Activated CD4-positive, alpha-beta T cell treated with anti-CD3 and anti-CD28 coated beads, Interleukin-2, amount 10 ng/mL, durations not matched to agents 7 days and 5 days (primary cell): ENCODE measurements around the gene SLC35G1. TPM values are rescaled to one million over a fixed set of nuclear protein-coding genes. Genes with fewer than 3 reads are reported as not detected.

Source experiments
- CTCF ChIA-PET: fragments of 350-600 bp; sonication (Branson Sonifier 250); formaldehyde crosslinking; loops from one replicate; lab custom pipeline; 2021; ENCODE audit warnings: antibody characterized with exemption; lab: Charles Lee
- POLR2A ChIA-PET: fragments of 350-600 bp; sonication (Branson Sonifier 250); formaldehyde crosslinking; loops from one replicate; lab custom pipeline; 2021; ENCODE audit warnings: antibody characterized with exemption; lab: Charles Lee
- DNase-seq: peaks from one replicate; pipeline ENCODE4 v3.0.0-alpha.2; 2020
- H3K27ac Mint-ChIP-seq: one replicate; pipeline ENCODE4 v1.8.0; 2021; ENCODE audit warnings: mild to moderate bottlenecking, moderate library complexity, mixed read lengths
- H3K27me3 Mint-ChIP-seq: one replicate; pipeline ENCODE4 v1.8.0; 2021; ENCODE audit warnings: mixed read lengths
- H3K36me3 Mint-ChIP-seq: one replicate; pipeline ENCODE4 v1.8.0; 2021; ENCODE audit warnings: low read depth, mixed read lengths
- H3K4me1 Mint-ChIP-seq: one replicate; pipeline ENCODE4 v1.8.0; 2021; ENCODE audit warnings: mixed read lengths
- H3K4me3 Mint-ChIP-seq: one replicate; pipeline ENCODE4 v1.8.0; 2021; ENCODE audit warnings: mild to moderate bottlenecking, moderate library complexity, mixed read lengths
- H3K9me3 Mint-ChIP-seq: one replicate; pipeline ENCODE4 v1.8.0; 2021; ENCODE audit warnings: mixed read lengths
- total RNA-seq, 2 experiments: library from RNA; stranded (reverse); gene quantifications; one replicate each; pipeline ENCODE4 v1.2.3, GENCODE V29; 2021

Gene SLC35G1
- total RNA-seq = 1 to 10 TPM; 3.0 to 4.4 TPM

DNA sequence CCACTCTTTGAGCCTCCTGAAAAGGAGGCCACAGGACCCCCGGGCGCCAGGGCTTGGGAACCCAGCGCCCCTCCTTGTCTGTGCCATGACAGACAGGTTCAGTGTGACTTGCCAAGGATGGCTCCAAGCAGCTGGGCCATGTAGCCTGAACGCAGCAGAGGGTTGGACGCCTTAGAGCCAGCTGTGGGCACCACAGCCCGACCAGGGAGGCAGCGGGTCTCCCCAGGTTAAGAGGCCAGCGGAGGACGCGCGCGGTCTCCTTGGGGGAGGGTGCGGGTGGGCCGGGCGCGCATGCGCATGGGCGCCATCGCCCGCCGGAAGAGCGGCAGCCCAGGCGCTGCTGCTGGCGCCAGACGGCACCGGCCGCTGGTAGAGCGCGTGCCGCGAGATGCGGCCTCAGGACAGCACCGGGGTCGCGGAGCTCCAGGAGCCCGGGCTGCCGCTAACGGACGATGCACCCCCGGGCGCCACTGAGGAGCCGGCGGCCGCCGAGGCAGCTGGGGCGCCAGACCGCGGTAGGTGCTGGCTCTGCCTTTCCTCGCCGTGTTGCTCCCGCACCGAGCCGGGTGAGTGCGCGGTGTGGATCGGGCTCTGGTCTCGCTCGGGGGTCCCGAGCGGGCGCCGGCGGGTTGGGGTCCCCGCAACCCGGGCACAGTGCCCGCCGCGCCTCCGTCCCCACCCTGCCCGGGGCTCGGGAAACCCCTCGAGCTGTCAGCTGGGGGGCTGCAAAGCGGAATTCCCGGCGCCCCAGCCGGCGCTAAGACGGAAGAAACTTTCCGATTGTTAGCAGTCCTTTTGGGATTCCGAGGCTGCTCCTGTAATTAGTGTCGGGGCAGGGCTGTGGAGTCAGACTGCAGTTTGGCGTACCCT lies at the start of gene SLC35G1:
Gene SLC35G1 (plus strand): TSS at position 333 of the 870 bp plus-strand sequence. CDS start 56 bp downstream, at position 389.
- peaks cover 5% of the 10 kb centered on the region for H3K36me3 Mint-ChIP-seq

DNA sequence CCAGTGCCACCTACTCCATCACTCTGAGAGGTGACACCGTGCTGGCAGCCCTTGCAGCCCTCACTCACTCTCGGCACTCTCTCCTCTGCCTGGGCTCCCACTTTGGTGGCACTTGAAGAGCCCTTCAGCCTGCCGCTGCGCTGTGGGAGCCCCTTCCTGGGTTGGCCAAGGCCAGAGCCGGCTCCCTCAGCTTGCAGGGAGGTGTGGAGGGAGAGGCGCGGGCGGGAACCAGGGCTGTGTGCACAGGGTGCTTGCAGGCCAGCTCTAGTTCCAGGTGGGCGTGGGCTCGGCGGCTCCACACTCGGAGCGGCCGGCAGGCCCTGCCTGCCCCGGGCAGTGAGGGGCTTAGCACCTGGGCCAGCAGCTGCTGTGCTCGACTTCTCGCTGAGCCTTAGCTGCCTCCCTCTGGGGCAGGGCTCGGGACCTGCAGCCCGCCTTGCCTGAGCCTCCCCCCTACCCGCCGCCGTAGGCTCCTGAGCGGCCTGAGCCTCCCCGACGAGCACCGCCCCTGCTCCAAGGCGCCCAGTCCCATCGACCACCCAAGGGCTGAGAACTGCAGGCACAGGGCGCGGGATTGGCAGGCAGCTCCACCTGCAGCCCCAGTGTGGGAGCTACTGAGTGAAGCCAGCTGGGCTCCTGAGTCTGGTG lies 48.7 kb upstream of the SLC35G1 start:
- no peaks in the 10 kb centered on the region for H3K27me3 Mint-ChIP-seq
- no peaks in the 10 kb centered on the region for H3K36me3 Mint-ChIP-seq
- H3K27ac Mint-ChIP-seq = no peak overlapping the region
- ChIA-PET POLR2A (no interaction called here), CTCF (interaction anchor here (1.7 kb wide), 1 partner anchor 12 kb away, joined by 3 read pairs; no protein-coding TSS in a partner anchor)
- no peak overlapping the region for H3K4me3 Mint-ChIP-seq
- H3K9me3 Mint-ChIP-seq = no peaks in the 10 kb centered on the region
- no peak for DNase-seq
- H3K4me1 Mint-ChIP-seq = no peaks in the 10 kb centered on the region

More for the DNA sequence above, at the start of gene SLC35G1:
- peak within 1 kb of the TSS; percentile 76 for H3K4me3 Mint-ChIP-seq
- peaks cover 7% of the 10 kb centered on the region for H3K27me3 Mint-ChIP-seq
- peak within 1 kb of the TSS; percentile 84 for H3K27ac Mint-ChIP-seq
- peaks cover 37% of the 10 kb centered on the region for H3K4me1 Mint-ChIP-seq
- ChIA-PET CTCF (interaction anchor here (0.7 to 1.7 kb wide), 3 partner anchors 10 to 24 kb away, joined by 3 to 4 read pairs (median 3); no protein-coding TSS in a partner anchor), POLR2A (no interaction called here)
- H3K9me3 Mint-ChIP-seq = no peaks in the 10 kb centered on the region
- peak; percentile 71 for DNase-seq

DNA sequence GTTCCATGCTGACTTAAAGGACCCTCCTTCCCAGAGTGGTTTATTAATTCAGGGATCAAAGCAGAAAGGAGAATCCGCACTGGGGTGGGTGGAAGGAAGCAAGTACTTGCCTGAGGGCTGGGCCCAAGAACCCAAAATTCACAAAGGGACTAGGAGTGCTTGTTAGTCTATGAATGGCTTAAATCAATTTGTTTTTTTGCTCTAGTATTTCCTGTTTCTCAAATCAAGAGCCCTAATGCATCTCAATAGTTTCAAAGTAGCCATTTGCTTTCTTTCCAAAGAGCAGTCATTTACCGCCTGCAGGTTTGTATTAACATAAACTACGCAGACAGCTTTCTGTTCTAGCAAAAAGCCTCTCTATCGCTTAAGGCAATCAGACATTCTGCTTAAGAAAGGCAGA lies 44.2 kb upstream of the SLC35G1 start:
- Mint-ChIP-seq H3K4me3 (no peak overlapping the region), H3K27ac (no peak overlapping the region), H3K9me3 (no peaks in the 10 kb centered on the region), H3K27me3 (no peaks in the 10 kb centered on the region), H3K4me1 (no peaks in the 10 kb centered on the region), H3K36me3 (no peaks in the 10 kb centered on the region)
- DNase-seq = no peak
- CTCF ChIA-PET = no interaction called here
- POLR2A ChIA-PET = no interaction called here

GRCh38 chr10:93850031-93851015 lies 43.5 kb upstream of the SLC35G1 start:
- Mint-ChIP-seq H3K27ac (no peak overlapping the region), H3K9me3 (no peaks in the 10 kb centered on the region), H3K27me3 (no peaks in the 10 kb centered on the region), H3K4me1 (no peaks in the 10 kb centered on the region), H3K36me3 (no peaks in the 10 kb centered on the region), H3K4me3 (no peak overlapping the region)
- ChIA-PET CTCF (no interaction called here), POLR2A (no interaction called here)
- DNase-seq = no peak

- no peak for DNase-seq
- CTCF ChIA-PET = no interaction called here
- peaks cover 1% of the 10 kb centered on the region for H3K27me3 Mint-ChIP-seq
Measured at GRCh38 chr10:93851169-93851568, 42.6 kb upstream of the SLC35G1 start.

DNA sequence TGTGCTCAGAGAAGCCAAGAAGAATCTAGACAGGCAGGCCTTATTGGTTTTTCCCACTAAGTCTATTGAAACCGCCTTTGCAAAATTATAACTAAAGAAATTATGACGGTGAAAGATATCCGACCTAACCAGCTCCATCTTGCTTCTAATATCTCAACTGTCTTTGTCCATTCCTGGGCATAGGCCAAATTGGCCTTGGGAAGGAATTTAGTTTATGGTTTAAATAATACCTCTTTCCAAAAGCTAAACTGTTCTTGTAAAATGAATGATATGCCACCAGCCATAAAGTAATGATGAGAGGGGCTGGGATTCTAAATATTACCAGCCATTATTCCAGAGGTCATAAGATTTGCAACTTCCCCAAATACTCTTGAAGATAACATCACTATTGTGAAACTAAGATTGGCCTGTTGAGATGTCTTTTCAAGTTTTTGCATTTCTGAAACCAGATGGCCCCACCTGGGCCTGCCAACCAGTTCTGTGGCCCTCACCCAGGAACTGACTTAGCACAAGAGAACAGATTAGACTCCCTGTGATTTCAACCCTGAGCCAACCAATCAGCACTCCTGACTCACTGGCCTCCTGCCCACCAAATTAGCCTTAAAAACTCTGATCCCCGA lies 41.2 kb upstream of the SLC35G1 start:
- CTCF ChIA-PET = no interaction called here
- no peak overlapping the region for H3K4me3 Mint-ChIP-seq
- no peaks in the 10 kb centered on the region for H3K4me1 Mint-ChIP-seq
- no peaks in the 10 kb centered on the region for H3K36me3 Mint-ChIP-seq
- DNase-seq = no peak
- peaks cover 1% of the 10 kb centered on the region for H3K27me3 Mint-ChIP-seq
- POLR2A ChIA-PET = no interaction called here
- H3K27ac Mint-ChIP-seq = no peak overlapping the region
- H3K9me3 Mint-ChIP-seq = no peaks in the 10 kb centered on the region

More at GRCh38 chr10:93851169-93851568, 42.6 kb upstream of the SLC35G1 start:
- POLR2A ChIA-PET = no interaction called here
- Mint-ChIP-seq H3K4me1 (no peaks in the 10 kb centered on the region), H3K27ac (no peak overlapping the region), H3K9me3 (no peaks in the 10 kb centered on the region), H3K36me3 (no peaks in the 10 kb centered on the region), H3K4me3 (no peak overlapping the region)

DNA sequence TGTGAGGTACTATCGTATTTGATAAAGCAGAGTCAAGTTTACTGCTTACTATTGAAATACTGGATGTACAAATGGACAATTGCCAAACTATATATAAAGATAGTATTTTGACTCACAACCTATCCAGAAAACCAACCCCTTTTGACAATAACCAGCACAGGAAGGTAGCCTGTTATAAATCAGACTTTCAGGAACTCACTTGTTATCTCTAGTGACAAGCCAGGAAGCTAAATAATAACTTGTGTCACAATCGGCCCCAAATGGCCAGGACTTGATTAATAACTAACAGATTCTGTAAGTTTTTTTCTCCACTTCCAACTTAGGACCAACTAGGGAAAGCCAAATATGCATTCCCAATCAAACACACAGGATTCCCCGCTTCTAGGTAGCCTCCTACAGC lies 38.8 kb upstream of the SLC35G1 start:
- no peak overlapping the region for H3K27ac Mint-ChIP-seq
- H3K4me3 Mint-ChIP-seq = no peak overlapping the region
- peaks cover 1% of the 10 kb centered on the region for H3K27me3 Mint-ChIP-seq
- H3K9me3 Mint-ChIP-seq = no peaks in the 10 kb centered on the region
- CTCF ChIA-PET = no interaction called here
- POLR2A ChIA-PET = no interaction called here
- no peaks in the 10 kb centered on the region for H3K36me3 Mint-ChIP-seq
- no peak for DNase-seq
- H3K4me1 Mint-ChIP-seq = no peaks in the 10 kb centered on the region

- Mint-ChIP-seq H3K4me3 (no peak overlapping the region), H3K27me3 (peaks cover 1% of the 10 kb centered on the region), H3K36me3 (no peaks in the 10 kb centered on the region), H3K4me1 (no peaks in the 10 kb centered on the region), H3K27ac (no peak overlapping the region), H3K9me3 (no peaks in the 10 kb centered on the region)
- ChIA-PET POLR2A (no interaction called here), CTCF (interaction anchor here (1.0 kb wide), 1 partner anchor 64 kb away, joined by 3 read pairs; no protein-coding TSS in a partner anchor)
- no peak for DNase-seq
Measured at GRCh38 chr10:93856349-93857145, 37.2 kb upstream of the SLC35G1 start.

DNA sequence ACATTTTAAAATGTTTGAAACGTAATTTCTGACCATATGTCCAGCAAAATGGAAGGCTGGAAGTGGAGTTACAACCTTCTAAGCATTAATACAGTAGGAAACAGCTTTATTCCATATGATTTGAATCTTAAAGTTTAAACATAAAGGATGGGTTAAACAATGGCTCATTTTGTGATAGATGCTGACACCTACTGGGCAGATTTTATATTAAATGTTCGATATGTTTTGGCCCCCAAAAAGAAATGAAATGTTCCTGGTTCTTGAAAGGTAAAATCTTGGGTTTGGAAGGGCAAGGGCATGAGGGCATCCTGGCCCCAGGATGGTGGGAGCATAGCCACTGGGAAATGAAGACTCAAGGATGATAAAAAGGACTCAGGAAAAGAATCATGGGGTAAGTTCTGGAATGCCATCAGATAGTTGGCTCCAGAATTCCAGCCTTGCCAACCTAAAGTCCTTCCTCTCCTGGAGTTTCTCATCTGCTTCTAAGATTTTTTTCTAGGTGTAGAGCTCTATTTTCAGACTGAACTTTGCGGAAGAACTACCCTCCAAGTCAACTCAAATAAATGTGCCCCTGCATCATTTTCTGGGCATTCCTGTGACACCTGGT lies 34.6 kb upstream of the SLC35G1 start:
- Mint-ChIP-seq H3K4me1 (no peaks in the 10 kb centered on the region), H3K27ac (no peak overlapping the region), H3K4me3 (no peak overlapping the region), H3K27me3 (peaks cover 1% of the 10 kb centered on the region), H3K9me3 (no peaks in the 10 kb centered on the region), H3K36me3 (no peaks in the 10 kb centered on the region)
- CTCF ChIA-PET = interaction anchor here (0.7 kb wide), 1 partner anchor 41 kb away, joined by 3 read pairs; no protein-coding TSS in a partner anchor
- POLR2A ChIA-PET = no interaction called here
- DNase-seq = no peak

DNA sequence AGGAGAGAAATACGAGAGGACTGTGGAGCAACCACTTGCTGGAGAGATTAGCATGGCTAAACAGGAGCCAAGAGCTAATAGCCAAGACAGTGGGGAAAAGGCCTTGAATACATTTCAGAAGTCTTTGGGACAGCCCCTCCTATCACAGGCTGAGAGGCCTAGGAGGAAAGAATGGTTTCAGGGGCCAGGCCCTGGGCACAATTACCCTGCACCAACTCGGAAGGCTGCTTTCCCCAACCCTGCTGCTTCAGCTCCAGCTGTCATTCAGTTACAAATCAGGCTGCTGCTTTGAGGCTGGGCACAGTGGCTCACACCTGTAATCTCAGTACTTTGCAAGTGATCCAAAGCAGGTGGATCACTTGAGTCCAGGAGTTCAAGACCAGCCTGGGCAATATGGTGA lies 32.0 kb upstream of the SLC35G1 start:
- H3K9me3 Mint-ChIP-seq = no peaks in the 10 kb centered on the region
- CTCF ChIA-PET = no interaction called here
- POLR2A ChIA-PET = no interaction called here
- H3K27me3 Mint-ChIP-seq = peaks cover 8% of the 10 kb centered on the region
- DNase-seq = no peak
- no peak overlapping the region for H3K27ac Mint-ChIP-seq
- no peaks in the 10 kb centered on the region for H3K36me3 Mint-ChIP-seq
- no peaks in the 10 kb centered on the region for H3K4me1 Mint-ChIP-seq
- H3K4me3 Mint-ChIP-seq = no peak overlapping the region

DNA sequence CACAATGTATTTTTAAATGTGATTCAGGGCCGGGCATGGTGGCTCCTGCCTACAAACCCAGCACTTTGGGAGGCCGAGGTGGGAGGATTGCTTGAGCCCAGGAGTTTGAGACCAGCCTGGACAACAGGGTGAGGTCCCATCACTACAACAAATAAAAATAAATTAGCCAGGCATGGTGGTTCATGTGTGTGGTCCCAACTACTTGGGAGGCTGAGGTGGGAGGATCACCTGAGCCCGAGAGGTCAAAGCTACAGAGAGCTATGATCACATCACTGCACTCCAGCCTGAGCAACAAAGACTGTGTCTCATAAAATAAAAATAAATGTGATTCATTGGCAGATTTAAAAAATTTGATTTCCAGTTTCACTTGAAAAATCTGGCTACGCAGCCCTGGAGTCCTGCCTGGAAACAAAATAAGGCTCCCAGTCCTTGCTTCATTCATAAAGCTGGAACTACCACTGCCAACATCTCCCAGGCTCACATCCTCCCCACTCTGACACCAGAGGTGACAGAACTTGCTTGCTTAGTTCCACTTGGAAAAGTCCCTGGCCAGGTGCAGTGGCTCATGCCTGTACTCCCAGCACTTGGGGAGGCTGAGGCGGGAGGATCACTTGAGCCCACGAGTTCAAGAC lies 27.9 kb upstream of the SLC35G1 start:
- ChIA-PET CTCF (no interaction called here), POLR2A (no interaction called here)
- no peaks in the 10 kb centered on the region for H3K9me3 Mint-ChIP-seq
- H3K4me1 Mint-ChIP-seq = no peaks in the 10 kb centered on the region
- no peak for DNase-seq
- no peak overlapping the region for H3K4me3 Mint-ChIP-seq
- peaks cover 18% of the 10 kb centered on the region for H3K27me3 Mint-ChIP-seq
- no peak overlapping the region for H3K27ac Mint-ChIP-seq
- H3K36me3 Mint-ChIP-seq = no peaks in the 10 kb centered on the region
